T-helper 17 cell (primary cell): Measurements from ENCODE around the gene ANKS1B. TPM values are rescaled to one million over a fixed set of nuclear protein-coding genes. Genes with fewer than 3 reads are reported as not detected.

Experiments used
- ATAC-seq: fragments of 150-1000 bp; cut with Tn5 transposase; 2 replicates; pipeline ENCODE4 v1.10.0; 2021; ENCODE audit warnings: mild to moderate bottlenecking, moderate library complexity
- DNase-seq, 3 donors: peaks; one replicate each; pipeline versions ENCODE4 v3.0.0 to v3.0.0-alpha.2; 2020 to 2021
- H3K9me3 ChIP-seq: one replicate; pipeline ENCODE4 v1.7.0; 2013; ENCODE audit warnings: low read length, mild to moderate bottlenecking; ENCODE audit not compliant: control insufficient read depth, poor library complexity, severe bottlenecking
- H3K27ac Mint-ChIP-seq: one replicate; pipeline ENCODE4 v1.8.0; 2022; ENCODE audit warnings: mild to moderate bottlenecking, moderate library complexity, mixed read lengths
- H3K27me3 Mint-ChIP-seq: one replicate; pipeline ENCODE4 v1.8.0; 2022; ENCODE audit warnings: mixed read lengths
- H3K36me3 Mint-ChIP-seq: one replicate; pipeline ENCODE4 v1.8.0; 2022; ENCODE audit warnings: low read depth, mixed read lengths
- H3K4me1 Mint-ChIP-seq: one replicate; pipeline ENCODE4 v1.8.0; 2022; ENCODE audit warnings: mild to moderate bottlenecking, mixed read lengths
- H3K4me3 Mint-ChIP-seq: one replicate; pipeline ENCODE4 v1.8.0; 2022; ENCODE audit warnings: mild to moderate bottlenecking, moderate library complexity, mixed read lengths
- total RNA-seq, 4 donors: library from RNA in 2 of 4; stranded (reverse) in 2 of 4; gene quantifications; one replicate each; pipeline ENCODE4 v1.2.3 and lab custom pipeline; 2022 to 2026

ANKS1B gene
- total RNA-seq, 2 donors from 2014 or later: 0.35 to 1.2 TPM

GRCh38 chr12:99450036-99450630 is 534.6 kb downstream of the ANKS1B start:
- Mint-ChIP-seq H3K36me3 (no peaks in the 10 kb centered on the region), H3K27ac (no peak overlapping the region), H3K4me3 (no peak overlapping the region), H3K4me1 (no peaks in the 10 kb centered on the region), H3K27me3 (no peaks in the 10 kb centered on the region)
- no peaks in the 10 kb centered on the region for H3K9me3 ChIP-seq
- ATAC-seq (no peak), DNase-seq (no peak)

- Mint-ChIP-seq H3K36me3 (no peaks in the 10 kb centered on the region), H3K4me3 (no peak overlapping the region), H3K27me3 (no peaks in the 10 kb centered on the region), H3K4me1 (no peaks in the 10 kb centered on the region), H3K27ac (no peak overlapping the region)
- H3K9me3 ChIP-seq: no peaks in the 10 kb centered on the region
- ATAC-seq: no peak
- no peak for DNase-seq
These were observed 539.8 kb downstream of the ANKS1B start for GRCh38 chr12:99444859-99445316.

GRCh38 chr12:99442758-99443157 is 542.0 kb downstream of the ANKS1B start:
- Mint-ChIP-seq H3K36me3 (no peaks in the 10 kb centered on the region), H3K4me3 (no peak overlapping the region), H3K27me3 (no peaks in the 10 kb centered on the region), H3K27ac (no peak overlapping the region), H3K4me1 (no peaks in the 10 kb centered on the region)
- no peaks in the 10 kb centered on the region for H3K9me3 ChIP-seq
- no peak for ATAC-seq
- no peak for DNase-seq

- Mint-ChIP-seq H3K27ac (no peak overlapping the region), H3K36me3 (no peaks in the 10 kb centered on the region), H3K4me3 (no peak overlapping the region), H3K4me1 (no peaks in the 10 kb centered on the region), H3K27me3 (no peaks in the 10 kb centered on the region)
- DNase-seq (no peak), ATAC-seq (no peak)
- no peaks in the 10 kb centered on the region for H3K9me3 ChIP-seq
These were observed 545.3 kb downstream of the ANKS1B start for GRCh38 chr12:99439399-99439798.

GRCh38 chr12:99436584-99436983 is 548.2 kb downstream of the ANKS1B start:
- Mint-ChIP-seq H3K27me3 (no peaks in the 10 kb centered on the region), H3K4me3 (no peak overlapping the region), H3K27ac (no peak overlapping the region), H3K36me3 (no peaks in the 10 kb centered on the region), H3K4me1 (no peaks in the 10 kb centered on the region)
- no peak for ATAC-seq
- no peaks in the 10 kb centered on the region for H3K9me3 ChIP-seq
- no peak for DNase-seq

GRCh38 chr12:99435095-99435791 is 549.5 kb downstream of the ANKS1B start:
- H3K27ac Mint-ChIP-seq: no peak overlapping the region
- no peaks in the 10 kb centered on the region for H3K4me1 Mint-ChIP-seq
- H3K9me3 ChIP-seq: no peaks in the 10 kb centered on the region
- no peaks in the 10 kb centered on the region for H3K27me3 Mint-ChIP-seq
- ATAC-seq (no peak), DNase-seq (no peak)
- no peaks in the 10 kb centered on the region for H3K36me3 Mint-ChIP-seq
- H3K4me3 Mint-ChIP-seq: no peak overlapping the region

GRCh38 chr12:99433155-99433554 is 551.6 kb downstream of the ANKS1B start:
- no peaks in the 10 kb centered on the region for H3K4me1 Mint-ChIP-seq
- H3K9me3 ChIP-seq: no peaks in the 10 kb centered on the region
- DNase-seq (no peak), ATAC-seq (no peak)
- H3K36me3 Mint-ChIP-seq: no peaks in the 10 kb centered on the region
- H3K4me3 Mint-ChIP-seq: no peak overlapping the region
- no peak overlapping the region for H3K27ac Mint-ChIP-seq
- H3K27me3 Mint-ChIP-seq: no peaks in the 10 kb centered on the region

GRCh38 chr12:99431203-99431602 is 553.5 kb downstream of the ANKS1B start:
- Mint-ChIP-seq H3K36me3 (no peaks in the 10 kb centered on the region), H3K27ac (no peak overlapping the region), H3K4me3 (no peak overlapping the region), H3K27me3 (no peaks in the 10 kb centered on the region), H3K4me1 (no peaks in the 10 kb centered on the region)
- no peak for ATAC-seq
- H3K9me3 ChIP-seq: no peaks in the 10 kb centered on the region
- DNase-seq: no peak

GRCh38 chr12:99427104-99427503 is 557.6 kb downstream of the ANKS1B start:
- H3K9me3 ChIP-seq: no peaks in the 10 kb centered on the region
- no peak overlapping the region for H3K4me3 Mint-ChIP-seq
- H3K27ac Mint-ChIP-seq: no peak overlapping the region
- H3K36me3 Mint-ChIP-seq: no peaks in the 10 kb centered on the region
- H3K4me1 Mint-ChIP-seq: no peaks in the 10 kb centered on the region
- no peaks in the 10 kb centered on the region for H3K27me3 Mint-ChIP-seq
- no peak for DNase-seq
- no peak for ATAC-seq

- Mint-ChIP-seq H3K36me3 (no peaks in the 10 kb centered on the region), H3K4me1 (no peaks in the 10 kb centered on the region), H3K27me3 (no peaks in the 10 kb centered on the region)
These were observed 566.4 kb downstream of the ANKS1B start for GRCh38 chr12:99418379-99418778.

GRCh38 chr12:99413751-99414150 is 571.0 kb downstream of the ANKS1B start:
- ATAC-seq (no peak), DNase-seq (no peak)
- no peaks in the 10 kb centered on the region for H3K9me3 ChIP-seq
- Mint-ChIP-seq H3K27me3 (no peaks in the 10 kb centered on the region), H3K36me3 (no peaks in the 10 kb centered on the region), H3K27ac (no peak overlapping the region), H3K4me1 (no peaks in the 10 kb centered on the region), H3K4me3 (no peak overlapping the region)

More at GRCh38 chr12:99418379-99418778, 566.4 kb downstream of the ANKS1B start:
- Mint-ChIP-seq H3K27ac (no peak overlapping the region), H3K4me3 (no peak overlapping the region)
- no peak for ATAC-seq
- no peak for DNase-seq
- no peaks in the 10 kb centered on the region for H3K9me3 ChIP-seq

GRCh38 chr12:99393763-99394162 is 591.0 kb downstream of the ANKS1B start:
- Mint-ChIP-seq H3K4me1 (no peaks in the 10 kb centered on the region), H3K27ac (no peak overlapping the region), H3K36me3 (no peaks in the 10 kb centered on the region), H3K27me3 (no peaks in the 10 kb centered on the region), H3K4me3 (no peak overlapping the region)
- DNase-seq (no peak), ATAC-seq (no peak)
- no peaks in the 10 kb centered on the region for H3K9me3 ChIP-seq

GRCh38 chr12:99392091-99392850 is 592.5 kb downstream of the ANKS1B start:
- Mint-ChIP-seq H3K36me3 (no peaks in the 10 kb centered on the region), H3K4me1 (no peaks in the 10 kb centered on the region), H3K27ac (no peak overlapping the region), H3K4me3 (no peak overlapping the region), H3K27me3 (no peaks in the 10 kb centered on the region)
- no peaks in the 10 kb centered on the region for H3K9me3 ChIP-seq
- ATAC-seq (no peak), DNase-seq (no peak)
